Right kidney (tissue), 1 donor: ENCODE measurements around the gene DNAH10.

Experiments used
- DNase-seq: peaks from one replicate; pipeline ENCODE4 v3.0.0-alpha.2; 2016

DNAH10 gene

DNA sequence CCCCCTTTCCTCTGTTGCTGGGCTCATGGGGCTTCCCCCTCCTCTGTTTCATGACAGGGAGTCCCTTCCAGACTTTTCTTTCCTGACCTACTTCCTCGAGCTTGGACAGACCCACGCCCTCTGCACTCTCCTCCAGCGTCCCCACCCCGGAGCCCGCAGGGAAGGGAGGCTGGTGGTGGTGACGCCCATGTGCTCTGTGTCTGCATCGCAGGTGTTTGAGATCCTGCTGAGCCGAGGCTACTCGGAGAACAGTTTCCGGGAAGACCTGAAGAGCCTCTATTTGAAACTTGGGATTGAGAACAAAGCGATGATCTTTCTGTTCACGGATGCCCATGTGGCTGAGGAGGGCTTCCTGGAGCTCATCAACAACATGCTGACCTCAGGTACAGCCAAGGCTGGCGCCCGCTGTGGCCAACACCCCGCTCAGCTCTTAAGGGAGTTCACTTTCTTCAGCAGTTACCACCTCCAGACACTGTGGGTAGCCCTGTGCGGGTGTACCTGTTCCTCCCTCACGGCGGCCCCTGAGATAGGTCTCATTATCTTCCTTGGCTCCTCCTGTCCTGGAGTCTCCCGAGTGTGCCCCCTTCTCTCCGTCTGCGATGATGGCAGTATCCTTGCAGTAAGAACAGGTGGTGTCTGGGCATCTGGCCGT is 125.0 kb downstream of the DNAH10 start:
- no peak for DNase-seq

GRCh38 chr12:123888989-123889388 is 126.9 kb downstream of the DNAH10 start:
- no peak for DNase-seq

- no peak for DNase-seq
These were observed 127.9 kb downstream of the DNAH10 start for GRCh38 chr12:123889848-123890535.

GRCh38 chr12:123890536-123890902 is 128.4 kb downstream of the DNAH10 start:
- DNase-seq: no peak

- DNase-seq: no peak
These were observed 128.9 kb downstream of the DNAH10 start for GRCh38 chr12:123891011-123891410.

DNA sequence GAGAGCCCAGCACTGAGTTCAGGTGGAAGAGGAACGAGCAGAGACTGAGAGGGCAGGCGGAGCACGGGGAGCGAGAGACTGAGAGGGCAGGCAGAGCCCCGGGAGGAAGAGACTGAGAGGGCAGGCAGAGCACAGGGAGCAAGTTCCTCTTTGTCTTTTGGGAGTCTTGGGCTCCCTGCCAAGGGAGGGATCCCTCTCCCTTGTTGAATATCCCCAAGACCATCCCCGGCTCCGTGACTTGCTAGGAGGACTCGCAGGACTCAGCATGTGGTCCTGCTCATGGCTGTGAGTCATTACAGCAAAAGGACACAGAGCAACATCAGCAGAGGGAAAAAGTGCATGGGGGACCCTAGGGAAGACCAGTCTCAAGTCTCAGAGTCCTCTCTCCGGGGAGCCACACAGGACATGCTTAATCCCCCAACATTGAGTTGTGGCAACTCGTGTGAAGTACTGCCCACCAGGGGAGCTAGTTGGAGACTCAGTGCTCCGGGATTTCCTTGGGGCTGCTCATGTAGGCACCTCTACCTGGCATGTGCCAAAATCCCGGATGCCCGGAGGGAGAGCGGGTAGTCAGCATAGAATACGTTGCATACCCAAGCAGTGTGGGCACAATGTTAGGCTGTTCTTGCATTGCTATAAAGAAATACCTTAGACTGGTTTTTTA is 129.5 kb downstream of the DNAH10 start:
- DNase-seq: no peak

DNA sequence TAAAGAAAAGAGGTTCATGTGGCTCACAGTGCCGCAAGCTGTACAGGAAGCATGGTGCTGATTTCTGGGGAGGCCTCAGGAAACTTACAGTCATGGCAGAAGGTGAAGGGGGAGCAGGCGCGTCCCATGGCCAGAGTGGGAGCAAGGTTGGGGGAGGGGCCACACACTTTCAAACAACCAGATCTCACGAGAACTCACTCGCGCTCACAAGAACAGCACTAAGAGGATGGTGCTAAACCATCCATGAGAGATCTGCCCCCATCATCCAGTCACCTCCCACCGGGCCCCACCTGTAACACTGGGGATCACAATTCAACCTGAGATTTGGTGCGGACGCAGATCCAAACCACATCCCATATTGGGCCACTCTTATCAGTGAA is 130.1 kb downstream of the DNAH10 start:
- DNase-seq: no peak

DNA sequence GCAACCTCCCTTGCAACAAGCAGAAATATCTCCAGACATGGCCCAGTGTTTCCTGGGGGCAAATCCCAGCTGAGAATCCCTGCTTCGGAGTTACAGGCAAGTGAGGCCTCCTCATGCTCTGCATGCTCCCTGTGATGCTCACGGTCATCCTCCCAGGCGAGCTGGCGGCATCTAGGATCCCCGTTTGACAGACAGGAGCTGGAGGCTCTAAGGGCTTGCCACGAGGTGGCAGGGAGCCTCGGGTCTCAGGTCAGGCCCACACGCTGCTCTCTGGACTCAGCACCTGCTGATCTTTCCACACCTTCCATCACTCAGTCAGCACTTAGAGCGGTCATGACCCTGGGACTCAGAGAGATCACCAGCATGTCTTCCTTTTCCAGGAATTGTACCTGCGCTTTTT is 130.8 kb downstream of the DNAH10 start:
- DNase-seq: no peak

DNA sequence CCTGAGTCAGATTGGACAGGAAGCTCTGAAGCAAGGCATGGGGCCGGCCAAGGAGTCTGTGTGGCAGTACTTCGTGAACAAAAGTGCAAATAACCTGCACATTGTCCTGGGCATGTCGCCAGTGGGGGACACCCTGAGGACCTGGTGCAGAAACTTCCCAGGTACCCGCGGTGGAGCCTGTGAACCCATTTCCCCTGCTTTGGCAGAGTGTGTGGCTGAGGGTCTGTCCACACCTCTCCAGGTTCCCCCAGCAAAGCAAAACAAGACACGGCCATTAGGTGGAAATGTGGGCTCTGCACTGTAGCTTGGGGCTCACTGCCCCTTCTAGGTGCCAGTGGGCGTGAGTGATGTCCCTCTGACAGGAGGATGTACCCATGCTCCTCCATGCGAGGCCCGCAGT is 131.2 kb downstream of the DNAH10 start:
- no peak for DNase-seq

DNA sequence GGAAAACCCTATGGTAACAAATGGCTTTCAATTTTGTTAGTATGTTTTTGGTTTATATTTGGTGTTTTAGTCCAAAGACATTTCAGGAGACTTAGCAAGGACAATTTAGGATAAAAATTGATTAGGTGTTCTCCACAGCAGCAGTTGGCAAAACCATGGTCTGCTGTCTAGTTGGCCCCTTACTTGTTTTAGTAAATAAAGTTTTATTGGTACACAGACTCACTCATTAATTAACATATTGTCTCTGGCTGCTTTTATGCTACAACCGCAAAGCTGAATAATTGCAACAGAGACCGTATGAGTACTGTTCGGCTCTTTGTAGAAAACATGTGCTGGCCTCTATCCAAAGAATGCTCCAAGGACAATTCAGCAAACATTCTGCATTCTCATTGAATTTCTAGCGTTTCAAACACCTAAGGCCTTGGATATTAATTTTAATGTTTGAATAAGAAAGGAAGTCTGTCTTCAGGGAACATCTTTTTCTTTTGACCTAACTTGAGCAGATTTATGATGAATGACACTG is 132.8 kb downstream of the DNAH10 start:
- no peak for DNase-seq

DNA sequence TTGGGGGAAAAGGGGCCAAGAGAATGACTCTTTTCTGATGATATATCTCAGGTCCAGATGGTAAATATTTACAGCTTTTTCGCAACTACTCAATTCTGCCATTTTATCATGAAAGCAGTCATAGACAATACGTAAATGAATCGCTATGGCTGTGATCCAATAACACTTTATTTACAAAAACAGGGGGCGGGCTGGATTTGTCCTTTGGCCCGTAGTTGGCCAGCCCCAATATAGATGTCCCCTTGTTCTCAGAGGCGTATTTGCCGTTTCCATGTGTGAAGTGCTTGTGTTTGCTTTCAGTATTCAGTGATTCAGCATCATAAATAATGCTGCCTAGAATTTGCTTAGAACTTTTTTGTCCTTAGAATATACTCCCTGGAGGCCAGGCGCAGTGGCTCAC is 133.3 kb downstream of the DNAH10 start:
- no peak for DNase-seq

DNA sequence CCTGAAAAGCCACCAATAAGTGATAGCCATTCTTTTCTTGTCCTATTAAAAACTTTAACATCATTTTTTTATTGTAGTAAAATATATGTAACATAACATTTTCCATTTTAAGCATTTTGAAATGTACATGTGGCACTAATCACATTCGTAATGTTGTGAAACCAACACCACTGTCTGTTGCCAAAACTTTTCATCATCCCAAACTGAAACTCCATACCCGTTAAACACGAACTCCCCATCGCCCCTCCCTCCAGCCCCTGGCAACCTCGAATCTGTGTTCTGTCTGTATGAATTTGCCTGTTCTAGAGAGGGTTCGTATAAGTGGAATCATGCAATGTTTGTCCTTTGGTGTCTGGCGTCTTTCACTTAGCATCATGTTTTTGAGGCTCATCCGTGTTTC is 134.7 kb downstream of the DNAH10 start:
- DNase-seq: no peak

- no peak for DNase-seq
These were observed 135.1 kb downstream of the DNAH10 start for GRCh38 chr12:123897221-123897620.

DNA sequence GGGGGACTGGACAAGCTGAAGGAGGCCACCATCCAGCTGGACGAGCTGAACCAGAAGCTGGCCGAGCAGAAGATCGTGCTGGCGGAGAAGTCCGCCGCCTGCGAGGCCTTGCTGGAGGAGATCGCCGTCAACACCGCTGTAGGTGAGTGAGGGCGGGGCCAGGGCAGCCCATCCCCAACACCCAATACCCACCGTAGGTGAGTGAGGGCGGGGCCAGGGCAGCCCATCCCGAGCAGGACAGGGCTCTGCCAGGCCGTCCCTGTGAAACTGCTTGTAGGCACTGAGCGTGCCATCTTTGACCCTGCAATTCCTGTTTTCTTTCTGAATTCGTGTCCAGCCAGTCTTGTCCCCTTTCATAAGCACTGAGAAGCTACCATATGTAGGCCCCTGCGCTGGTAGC is 136.6 kb downstream of the DNAH10 start:
- DNase-seq: no peak

DNA sequence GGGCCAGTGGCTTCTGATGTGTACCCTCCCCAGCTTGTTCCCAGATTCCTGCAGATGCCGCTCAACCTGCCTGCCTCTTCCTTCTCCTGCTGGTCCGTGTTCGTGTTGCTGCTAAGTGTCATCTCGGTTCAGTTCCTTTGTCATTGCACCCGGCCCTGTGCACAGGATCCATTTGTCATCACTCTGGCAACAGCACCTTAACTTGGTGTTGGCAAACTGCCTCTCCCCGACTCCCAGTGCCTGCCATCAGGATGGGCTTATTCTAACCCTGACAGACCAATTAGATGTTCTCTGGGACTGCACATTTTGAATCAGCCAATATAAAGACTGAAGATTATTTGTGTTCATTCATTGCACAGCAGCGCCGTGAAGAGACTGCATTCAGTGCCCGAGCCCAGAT is 137.3 kb downstream of the DNAH10 start:
- no peak for DNase-seq

GRCh38 chr12:123900871-123901376 is 138.8 kb downstream of the DNAH10 start:
- peak; percentile 47 for DNase-seq

DNA sequence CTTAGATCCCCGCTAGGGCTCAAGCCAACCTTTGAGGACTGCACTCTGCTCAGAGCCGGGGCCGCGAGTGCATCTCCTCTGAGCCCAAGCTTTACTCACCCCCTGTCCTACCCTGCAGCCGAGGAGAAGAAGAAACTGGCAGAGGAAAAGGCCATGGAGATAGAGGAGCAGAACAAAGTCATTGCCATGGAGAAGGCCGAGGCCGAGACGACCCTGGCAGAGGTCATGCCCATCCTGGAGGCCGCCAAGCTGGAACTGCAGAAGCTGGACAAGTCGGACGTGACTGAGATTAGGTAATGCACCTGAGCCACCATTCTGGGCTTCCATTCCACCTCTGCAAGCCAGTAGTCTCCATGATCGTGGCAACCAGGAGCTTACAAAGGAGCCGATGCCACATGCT is 140.7 kb downstream of the DNAH10 start:
- no peak for DNase-seq

DNA sequence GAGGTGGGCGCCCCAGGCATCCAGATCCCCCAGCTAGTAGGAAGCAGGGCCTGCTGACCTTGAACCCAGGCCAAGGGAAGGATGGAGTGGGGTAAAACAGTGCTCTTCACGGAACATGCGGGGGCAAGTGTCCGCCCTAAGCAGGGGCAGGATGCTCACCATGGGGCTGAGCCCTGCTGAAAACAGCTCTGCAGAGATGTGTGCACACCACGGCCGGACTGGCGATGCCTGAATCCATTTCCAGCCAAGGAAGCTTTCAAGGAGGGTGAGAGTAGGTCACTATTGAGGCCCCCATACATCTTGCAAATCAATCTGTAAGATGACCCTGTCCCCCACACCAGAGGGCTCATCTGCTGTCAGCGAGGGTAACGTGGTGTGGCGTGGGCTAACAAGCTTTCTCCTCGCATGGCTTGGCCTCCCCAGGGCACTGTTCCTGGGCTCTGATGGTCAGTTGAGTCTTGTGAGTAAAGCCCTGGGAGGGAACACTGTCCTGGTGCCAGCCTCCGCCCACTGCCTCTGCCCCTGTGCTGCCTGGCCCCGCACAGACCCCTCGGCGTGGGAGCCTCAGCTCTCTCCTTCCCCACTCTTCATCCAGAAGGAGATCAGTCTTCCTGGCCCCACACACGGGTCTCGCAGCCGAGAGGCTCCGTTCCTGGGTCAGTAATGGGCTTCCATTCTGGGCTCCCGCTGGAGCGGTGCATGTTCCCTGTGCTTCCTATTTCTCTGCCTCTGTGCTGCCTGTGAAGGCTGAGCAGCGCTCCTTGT is 141.4 kb downstream of the DNAH10 start:
- no peak for DNase-seq

GRCh38 chr12:123905319-123905925 is 143.3 kb downstream of the DNAH10 start:
- no peak for DNase-seq

DNA sequence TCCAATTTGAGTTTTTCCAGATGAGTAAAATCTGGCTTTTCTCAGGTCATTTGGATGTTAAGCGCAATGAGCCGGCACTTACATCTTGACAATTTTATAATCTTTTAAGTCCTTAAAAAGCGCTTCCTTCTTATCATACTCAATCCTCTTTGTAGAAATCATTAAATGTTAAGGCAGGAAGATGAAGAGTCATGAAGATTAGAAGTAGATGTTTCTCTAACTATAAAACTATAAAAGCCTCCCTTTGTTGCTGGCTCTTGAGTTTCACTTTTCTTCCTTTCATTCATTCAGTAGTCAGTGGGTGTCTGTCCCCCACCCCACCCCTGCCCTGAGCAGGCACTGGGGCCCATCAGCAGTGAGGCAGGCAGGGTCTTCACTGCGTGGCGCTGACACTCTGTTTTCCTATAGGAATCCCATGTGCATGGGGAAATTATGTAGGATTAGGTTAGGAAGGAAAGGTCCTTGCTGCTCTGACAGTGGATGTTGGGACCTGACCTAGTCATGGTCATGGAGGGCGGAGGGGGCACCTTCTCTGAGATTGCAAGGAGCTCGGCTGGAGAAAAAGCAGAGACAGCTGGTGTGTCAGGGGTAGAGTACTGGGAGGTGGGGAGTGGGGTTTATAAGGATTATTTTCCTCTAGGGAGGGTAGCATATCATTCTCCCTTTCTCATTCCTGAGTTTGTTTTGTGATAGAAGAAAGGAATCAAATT is 144.8 kb downstream of the DNAH10 start:
- no peak for DNase-seq

- DNase-seq: peak; percentile 36
These were observed 145.8 kb downstream of the DNAH10 start for GRCh38 chr12:123907726-123908476.
